Measurements from ENCODE around the gene TRIM42.

The TRIM42 gene

GRCh38 chr3:140710711-140711389 is 33.0 kb downstream of the TRIM42 start:
- DNase-seq (ENCODE audit: low read depth): no peak

- DNase-seq (ENCODE audit: low read depth): no peak
Observed at GRCh38 chr3:140711390-140712035, 33.6 kb downstream of the TRIM42 start.

GRCh38 chr3:140712301-140712700 is 34.4 kb downstream of the TRIM42 start:
- no peak for DNase-seq (ENCODE audit: low read depth)

GRCh38 chr3:140715035-140715434 is 37.2 kb downstream of the TRIM42 start:
- DNase-seq (ENCODE audit: low read depth): no peak

DNA sequence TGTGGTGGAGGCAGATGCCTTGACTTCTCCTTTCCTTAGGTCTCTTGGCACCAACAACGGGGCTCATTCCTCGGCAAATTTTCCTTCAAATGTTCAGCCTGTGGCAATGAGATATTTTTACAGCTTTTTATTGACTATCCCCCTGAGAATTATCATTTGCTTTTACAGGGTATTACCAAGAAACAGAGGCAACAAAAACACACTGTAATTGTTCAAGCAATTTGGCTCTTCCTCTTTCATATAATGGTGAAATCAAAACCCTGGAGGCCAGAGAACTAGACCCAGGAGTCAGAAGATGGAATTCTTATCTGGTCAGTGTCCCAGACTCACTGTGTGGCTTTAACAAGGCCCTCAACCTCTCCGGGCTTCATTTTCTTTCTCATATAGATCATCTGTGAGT is 40.1 kb downstream of the TRIM42 start:
- DNase-seq (ENCODE audit: low read depth): no peak

DNA sequence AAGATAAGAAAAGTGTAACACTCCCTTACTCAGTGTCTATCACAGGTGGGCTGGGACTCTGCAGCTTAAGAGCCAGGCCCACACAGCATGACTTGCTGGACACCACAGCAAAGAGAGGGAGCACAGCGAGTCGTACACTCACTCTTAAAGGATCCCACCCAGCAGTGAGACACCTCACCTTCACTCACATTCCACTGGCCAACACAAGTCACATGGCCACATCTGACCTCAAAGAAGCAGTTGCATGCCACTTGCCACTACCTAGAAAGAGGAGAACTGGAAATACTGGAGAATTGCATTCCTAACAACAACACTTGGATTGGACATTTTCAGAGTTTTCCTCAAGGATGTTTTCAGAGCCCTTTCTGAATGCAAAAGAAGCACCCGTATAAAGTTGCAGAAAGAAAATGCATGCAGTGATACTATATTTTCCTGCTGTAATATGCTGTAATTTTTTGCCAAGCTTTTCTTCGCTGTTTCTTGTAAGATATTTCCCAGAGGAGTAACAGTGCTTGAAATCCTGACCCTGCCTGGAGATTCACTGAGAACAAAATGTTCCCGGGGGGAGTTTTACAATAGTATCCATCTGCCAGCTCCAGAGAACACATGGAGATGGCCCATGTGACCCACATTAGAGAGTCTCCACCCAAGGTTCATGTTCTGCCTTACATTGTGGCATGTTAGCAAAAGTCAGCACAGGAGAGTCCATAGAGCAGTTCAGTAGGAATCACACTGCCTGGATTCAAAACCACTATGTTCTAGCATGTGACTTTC is 42.2 kb downstream of the TRIM42 start:
- DNase-seq (ENCODE audit: low read depth): no peak

GRCh38 chr3:140723576-140723975 is 45.7 kb downstream of the TRIM42 start:
- DNase-seq (ENCODE audit: low read depth): no peak

- no peak for DNase-seq (ENCODE audit: low read depth)
Observed at GRCh38 chr3:140724856-140725812, 47.3 kb downstream of the TRIM42 start.

DNA sequence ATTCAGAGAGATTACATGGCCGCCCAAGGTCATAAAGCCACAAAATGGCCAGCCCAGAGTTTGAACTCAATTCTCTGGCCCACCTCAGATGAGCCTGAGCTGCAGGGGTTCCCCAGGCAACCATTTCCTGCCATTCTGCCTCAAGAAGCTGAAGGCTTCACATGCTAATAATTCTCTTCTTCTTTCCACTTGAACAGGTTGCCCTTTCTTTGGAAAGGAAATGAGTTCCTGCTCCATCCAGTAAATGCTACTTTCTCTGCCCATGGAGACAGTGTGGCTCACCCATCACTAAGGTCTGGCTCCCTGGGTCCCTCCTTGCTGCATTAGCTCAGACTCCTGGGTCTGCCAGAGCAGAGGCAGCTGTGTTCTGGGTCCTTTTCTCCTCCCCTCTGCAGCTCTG is 48.2 kb downstream of the TRIM42 start:
- DNase-seq (ENCODE audit: low read depth): no peak

DNA sequence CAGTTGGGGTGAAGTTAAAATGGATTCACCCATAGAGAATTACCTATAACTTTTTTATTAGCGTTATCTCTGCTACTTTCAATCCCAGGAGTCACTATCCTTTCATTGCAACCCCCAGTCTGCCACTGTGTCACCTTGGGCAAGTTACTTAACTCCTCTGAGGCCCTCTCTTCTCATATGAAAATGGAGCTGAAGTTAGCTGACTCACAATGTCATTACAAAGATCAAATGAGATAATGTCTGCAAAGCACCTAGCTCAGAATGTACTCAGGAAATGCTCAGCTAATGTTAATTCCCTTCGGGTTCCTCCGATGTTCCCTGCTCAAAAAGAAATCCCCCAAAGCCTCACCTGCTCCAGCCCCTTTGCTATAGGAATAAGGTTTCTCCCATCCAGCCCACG is 50.0 kb downstream of the TRIM42 start:
- no peak for DNase-seq (ENCODE audit: low read depth)

DNA sequence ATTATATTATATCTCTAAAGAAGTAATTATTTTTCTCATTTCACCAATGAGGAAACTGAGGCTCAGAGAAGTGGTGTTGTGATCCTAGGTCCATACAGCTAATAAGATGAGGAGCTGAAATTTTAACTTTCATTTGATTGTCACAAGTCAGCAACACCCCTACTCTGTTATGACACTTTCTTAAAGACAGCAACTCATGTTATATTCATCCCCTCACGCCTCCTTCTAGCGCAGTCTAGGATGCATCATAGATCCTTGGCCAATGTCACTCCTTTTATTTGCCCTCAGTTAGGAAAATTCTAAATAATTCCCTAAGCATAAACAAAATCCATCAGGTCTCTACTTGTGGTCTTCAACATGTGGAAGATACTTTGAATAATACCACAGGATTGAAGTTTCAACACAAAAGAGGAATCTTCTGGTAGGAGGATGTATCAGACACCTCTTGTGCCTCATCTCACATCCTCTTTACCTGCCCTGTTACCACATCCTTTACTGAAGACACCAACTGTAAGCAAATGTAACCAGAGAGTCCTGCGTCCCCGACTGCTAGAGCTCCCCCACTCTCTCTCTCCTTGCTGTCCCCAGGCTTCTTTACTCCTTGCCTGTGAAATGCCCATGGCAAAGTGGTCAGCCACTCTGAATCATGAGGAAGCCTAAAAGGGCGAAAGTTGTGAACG is 53.7 kb downstream of the TRIM42 start:
- no peak for DNase-seq (ENCODE audit: low read depth)

DNA sequence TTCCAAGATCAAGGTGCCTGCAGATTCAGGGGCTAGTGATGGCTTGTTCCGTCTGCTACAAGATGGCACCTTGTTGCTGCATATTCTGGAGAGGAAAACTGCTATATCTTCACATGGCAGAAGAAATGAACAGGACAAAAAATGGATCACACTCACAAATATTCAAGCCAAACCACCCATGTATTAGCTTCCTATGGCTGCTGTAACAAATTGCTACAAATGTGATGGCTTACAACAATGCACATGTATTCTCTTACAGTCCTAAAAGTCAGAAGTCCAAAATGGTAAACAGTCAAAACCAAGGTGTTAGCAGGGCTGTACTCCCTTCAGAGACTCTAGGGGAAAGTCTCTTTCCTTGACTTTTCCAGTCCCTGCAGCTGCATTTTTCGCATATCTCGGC is 55.8 kb downstream of the TRIM42 start:
- no peak for DNase-seq (ENCODE audit: low read depth)

DNA sequence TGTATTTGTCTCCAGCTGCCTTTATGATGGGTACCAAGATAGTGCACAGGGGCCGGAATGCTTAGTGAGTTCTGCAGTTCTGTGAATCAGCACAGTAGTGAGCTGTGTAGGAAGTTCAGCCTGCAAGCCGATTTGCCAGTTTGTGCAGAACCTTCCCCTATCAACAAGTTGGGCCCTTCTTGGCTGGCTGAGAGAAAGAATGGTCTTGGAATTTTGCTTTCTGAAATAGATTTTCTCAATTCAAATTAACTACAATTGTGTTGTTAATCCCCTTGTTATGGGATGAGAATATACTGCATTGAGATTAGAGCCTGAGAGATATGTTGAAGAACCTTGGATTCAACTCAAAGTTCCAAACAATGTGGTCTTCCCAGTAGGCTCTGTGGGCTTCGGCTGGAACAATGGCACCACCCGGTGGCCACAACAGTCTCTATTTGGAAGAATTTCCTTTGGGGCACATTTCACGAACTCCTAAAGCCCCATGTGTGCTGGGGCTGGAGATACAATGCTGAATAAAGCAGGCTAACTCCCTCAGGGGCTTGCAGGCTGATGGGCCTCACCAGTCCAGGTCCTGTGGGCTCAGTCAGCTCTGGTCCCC is 59.1 kb downstream of the TRIM42 start:
- no peak for DNase-seq (ENCODE audit: low read depth)

- no peak for DNase-seq (ENCODE audit: low read depth)
Observed at GRCh38 chr3:140742116-140742515, 64.3 kb downstream of the TRIM42 start.

DNA sequence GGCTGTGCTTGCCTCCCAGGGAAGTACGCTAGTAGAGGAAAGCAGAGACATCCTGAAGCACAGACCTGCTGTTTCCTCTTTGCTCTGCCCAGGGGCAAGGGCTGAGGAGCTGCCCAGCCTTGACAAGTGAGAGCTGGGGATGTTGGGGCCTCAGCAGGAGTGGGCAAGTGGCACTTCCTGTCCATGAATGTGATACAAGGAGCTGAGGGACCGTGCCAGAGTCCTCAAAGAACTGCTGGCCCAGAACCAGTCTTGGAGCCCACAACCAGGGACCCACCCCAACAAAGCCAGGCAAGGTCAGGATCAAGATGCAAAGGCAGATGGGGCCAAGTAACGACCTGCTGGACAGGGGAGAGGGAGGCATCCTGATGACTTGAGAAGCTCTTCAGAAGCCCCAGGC is 70.3 kb downstream of the TRIM42 start:
- DNase-seq (ENCODE audit: low read depth): no peak

- DNase-seq (ENCODE audit: low read depth): no peak
Observed at GRCh38 chr3:140748903-140749302, 71.0 kb downstream of the TRIM42 start.
